GM18909 (cell line): ENCODE data around the gene MACF1.
"Not testable (repeated sequence)": the region's sequence is repeated elsewhere in the genome, so short reads cannot be mapped to it uniquely, and the experiment has no call there.

Experiments used
- ATAC-seq: cut with Tn5 transposase; IDR thresholded peaks from one replicate; pipeline ENCODE4 v1.9.1; 2021; ENCODE audit warnings: mild to moderate bottlenecking; ENCODE audit not compliant: unreplicated experiment, poor library complexity

Gene MACF1

GRCh38 chr1:39435597-39435996 lies 231.1 kb downstream of the MACF1 start:
- ATAC-seq: no peak

- ATAC-seq: no peak
Observed at GRCh38 chr1:39436842-39437241, 232.3 kb downstream of the MACF1 start.

- ATAC-seq: no peak
Observed at GRCh38 chr1:39438042-39438441, 233.5 kb downstream of the MACF1 start.

GRCh38 chr1:39440856-39441255 lies 236.4 kb downstream of the MACF1 start:
- ATAC-seq: no peak

- ATAC-seq: no peak
Observed at GRCh38 chr1:39441797-39442196, 237.3 kb downstream of the MACF1 start.

- ATAC-seq: no peak
Observed at GRCh38 chr1:39445573-39445972, 241.1 kb downstream of the MACF1 start.

- no peak for ATAC-seq
Observed at GRCh38 chr1:39446986-39447567, 242.6 kb downstream of the MACF1 start.

- ATAC-seq: not testable (repeated sequence)
Observed at GRCh38 chr1:39450041-39450440, 245.5 kb downstream of the MACF1 start.

- ATAC-seq: no peak
Observed at GRCh38 chr1:39450956-39451606, 246.6 kb downstream of the MACF1 start.

- no peak for ATAC-seq
Observed at GRCh38 chr1:39452081-39452480, 247.6 kb downstream of the MACF1 start.

- no peak for ATAC-seq
Observed at GRCh38 chr1:39452540-39452939, 248.0 kb downstream of the MACF1 start.

GRCh38 chr1:39453603-39454002 lies 249.1 kb downstream of the MACF1 start:
- ATAC-seq: no peak

- no peak for ATAC-seq
Observed at GRCh38 chr1:39458991-39459390, 254.5 kb downstream of the MACF1 start.

GRCh38 chr1:39462074-39462473 lies 257.6 kb downstream of the MACF1 start:
- no peak for ATAC-seq

- no peak for ATAC-seq
Observed at GRCh38 chr1:39466413-39467107, 262.1 kb downstream of the MACF1 start.

- ATAC-seq: not testable (repeated sequence)
Observed at GRCh38 chr1:39467108-39467720, 262.7 kb downstream of the MACF1 start.

GRCh38 chr1:39469150-39469549 lies 264.7 kb downstream of the MACF1 start:
- no peak for ATAC-seq

GRCh38 chr1:39470040-39470439 lies 265.5 kb downstream of the MACF1 start:
- no peak for ATAC-seq

GRCh38 chr1:39472826-39473225 lies 268.3 kb downstream of the MACF1 start:
- no peak for ATAC-seq

- no peak for ATAC-seq
Observed at GRCh38 chr1:39473324-39473723, 268.8 kb downstream of the MACF1 start.

- ATAC-seq: no peak
Observed at GRCh38 chr1:39474810-39475209, 270.3 kb downstream of the MACF1 start.
